Retinal pigment epithelial cell (primary cell): ENCODE results near the gene ANKFY1.

Experiments used
- DNase-seq: peaks from one replicate; pipeline ENCODE4 v3.0.0-alpha.2; 2010; ENCODE audit warnings: low read depth
- H3K4me3 ChIP-seq: 2 replicates; pipeline ENCODE4 v1.5.1; 2011; ENCODE audit warnings: mild to moderate bottlenecking, low read length, control low read depth, moderate library complexity
- CTCF ChIP-seq: conservative IDR thresholded peaks from 2 replicates; pipeline ENCODE4 v1.5.1; 2011; ENCODE audit warnings: low read depth, low read length, control low read depth, inconsistent platforms

ANKFY1 gene

DNA sequence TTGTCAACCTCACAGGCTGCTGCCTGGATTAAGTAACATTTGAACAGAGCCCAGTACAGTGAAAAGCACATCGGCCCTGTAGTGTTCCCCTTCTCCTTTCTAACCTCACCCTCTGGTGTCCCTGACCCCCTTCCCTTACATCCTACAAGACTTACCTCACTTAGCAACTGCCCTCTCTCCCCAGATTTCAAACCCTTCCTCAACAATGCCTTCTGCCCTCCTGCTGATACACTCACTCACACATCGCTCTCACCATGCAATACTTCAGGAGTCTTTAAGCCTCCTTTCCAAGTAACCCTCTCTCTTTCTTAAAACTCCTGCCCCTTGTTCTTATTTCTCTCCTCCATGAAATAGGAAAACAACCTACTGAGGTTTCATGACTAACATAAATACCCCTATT lies 138.8 kb downstream of the ANKFY1 start:
- no peak for TF ChIP-seq CTCF
- DNase-seq, result no peak

GRCh38 chr17:4120332-4120731 lies 143.4 kb downstream of the ANKFY1 start:
- no peak overlapping the region for H3K4me3 ChIP-seq
- TF ChIP-seq CTCF, result no peak
- DNase-seq, result peak; percentile 60

More for the DNA sequence above, 138.8 kb downstream of the ANKFY1 start:
- no peak overlapping the region for H3K4me3 ChIP-seq

- TF ChIP-seq CTCF, result no peak
- no peak for DNase-seq
- no peak overlapping the region for H3K4me3 ChIP-seq
Observed at GRCh38 chr17:4119299-4119698, 144.5 kb downstream of the ANKFY1 start.

- DNase-seq, result no peak
- TF ChIP-seq CTCF, result no peak
- H3K4me3 ChIP-seq, result no peak overlapping the region
Observed at GRCh38 chr17:4118015-4118743, 145.6 kb downstream of the ANKFY1 start.

DNA sequence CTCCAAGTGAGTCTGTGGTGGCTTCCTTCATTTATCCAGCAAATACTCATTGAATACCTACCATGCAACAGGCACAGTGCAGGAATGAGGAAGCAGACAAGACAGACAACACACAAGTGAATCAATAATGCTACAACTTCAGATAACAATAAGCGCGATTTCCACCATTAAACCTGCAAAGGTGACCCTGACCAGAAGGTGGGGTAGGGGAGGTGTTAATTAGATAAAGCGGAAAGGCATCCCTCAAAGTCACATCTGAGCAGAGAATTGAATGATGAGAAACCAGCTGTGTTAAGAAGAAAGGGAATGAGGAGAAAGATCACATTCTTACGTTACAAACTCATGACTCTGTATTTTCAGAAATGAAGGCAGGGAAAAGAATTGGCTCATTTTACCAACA lies 147.3 kb downstream of the ANKFY1 start:
- DNase-seq, result no peak
- H3K4me3 ChIP-seq, result no peak overlapping the region
- no peak for TF ChIP-seq CTCF
